ENCODE results near the gene ITPR3. TPM values are rescaled to one million over a fixed set of nuclear protein-coding genes. Genes with fewer than 3 reads are reported as not detected.

ITPR3 gene
- total RNA-seq, 1 experiment from 2014 or later: 24.4 TPM

DNA sequence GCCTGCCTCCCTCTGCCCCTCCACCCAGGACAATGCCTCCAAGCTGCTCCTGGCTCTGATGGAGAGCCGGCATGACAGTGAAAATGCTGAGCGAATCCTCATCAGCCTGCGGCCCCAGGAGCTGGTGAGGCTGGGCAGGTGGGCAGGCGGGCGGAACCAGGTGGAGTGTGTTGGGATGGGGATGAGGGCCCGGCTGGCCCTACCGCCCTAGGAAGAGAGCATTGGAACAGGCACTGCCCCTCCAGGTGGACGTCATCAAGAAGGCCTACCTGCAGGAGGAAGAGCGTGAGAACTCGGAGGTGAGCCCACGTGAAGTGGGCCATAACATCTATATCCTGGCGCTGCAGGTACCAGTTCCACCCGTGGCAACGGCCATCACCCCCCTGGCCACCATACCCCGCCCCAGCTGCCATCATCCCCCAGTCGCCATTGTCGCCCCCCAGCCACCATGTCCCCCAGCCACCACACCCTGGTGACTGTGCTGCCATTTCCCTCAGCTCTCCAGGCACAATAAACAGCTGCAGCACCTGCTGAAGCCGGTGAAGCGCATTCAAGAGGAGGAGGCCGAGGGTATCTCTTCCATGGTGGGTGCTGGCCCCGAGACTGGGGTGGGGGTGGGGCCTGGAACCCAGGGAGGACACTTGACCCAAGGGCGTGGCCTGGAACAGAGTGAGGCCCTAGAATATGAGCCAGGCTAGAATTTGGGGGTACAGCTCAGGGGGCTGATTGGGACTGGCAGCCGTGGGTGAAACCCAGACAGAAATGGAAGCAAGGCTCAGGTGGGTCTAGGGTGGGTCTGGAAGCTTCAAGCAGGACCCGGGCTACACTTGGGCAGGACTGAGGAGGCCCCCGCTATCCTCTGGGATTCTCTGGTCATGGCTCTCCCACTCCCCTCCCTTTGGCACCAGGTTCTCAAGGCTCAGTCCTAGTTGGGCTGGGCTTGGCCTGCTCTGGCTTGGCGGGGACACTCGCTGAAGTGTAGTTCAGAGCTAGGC, 66.2 kb downstream of the ITPR3 start:
- DNase-seq (ENCODE audit: low read depth): no peak

DNA sequence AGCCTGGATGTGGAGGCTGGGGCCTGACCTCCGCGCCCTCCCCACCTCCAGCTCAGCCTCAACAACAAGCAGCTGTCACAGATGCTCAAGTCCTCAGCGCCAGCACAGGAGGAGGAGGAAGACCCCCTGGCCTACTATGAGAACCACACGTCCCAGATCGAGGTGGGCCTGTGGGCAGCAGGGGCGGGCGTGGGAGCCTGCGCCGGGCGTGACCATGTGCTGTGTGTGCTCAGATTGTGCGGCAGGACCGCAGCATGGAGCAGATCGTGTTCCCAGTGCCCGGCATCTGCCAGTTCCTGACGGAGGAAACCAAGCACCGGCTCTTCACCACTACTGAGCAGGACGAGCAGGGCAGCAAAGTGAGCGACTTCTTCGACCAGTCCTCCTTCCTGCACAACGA, 66.9 kb downstream of the ITPR3 start:
- DNase-seq (ENCODE audit: low read depth): no peak

DNA sequence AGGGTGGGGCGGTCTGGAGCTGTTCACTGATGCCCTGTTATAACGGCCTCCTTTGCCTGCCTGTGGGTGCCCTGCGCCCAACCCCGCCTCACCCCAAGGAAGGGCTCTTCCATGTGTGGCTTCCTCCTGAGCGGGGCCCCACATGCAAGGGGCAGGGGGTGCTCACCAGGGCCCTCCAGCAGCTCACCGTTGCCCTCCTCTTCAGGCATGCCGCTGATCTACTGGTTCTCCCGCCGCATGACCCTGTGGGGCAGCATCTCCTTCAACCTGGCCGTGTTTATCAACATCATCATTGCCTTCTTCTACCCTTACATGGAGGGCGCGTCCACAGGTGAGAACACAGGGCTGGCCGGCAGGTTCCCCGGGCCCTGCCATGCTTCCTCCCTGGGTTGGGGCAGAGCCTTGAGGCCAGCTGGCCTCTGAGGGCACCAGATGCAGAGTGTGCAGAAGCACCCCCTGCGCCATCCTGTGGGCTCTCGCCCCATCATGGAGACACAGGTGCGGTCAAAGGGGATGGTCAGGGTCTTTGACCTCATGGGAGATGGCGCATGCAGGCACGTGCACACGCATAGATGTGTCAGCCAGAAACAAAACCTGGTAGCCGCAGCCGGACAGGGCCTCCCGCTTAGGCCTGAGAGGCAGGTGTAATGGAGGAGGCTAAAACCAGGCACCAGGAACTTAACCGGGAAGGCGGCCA, 67.5 kb downstream of the ITPR3 start:
- no peak for DNase-seq (ENCODE audit: low read depth)

DNA sequence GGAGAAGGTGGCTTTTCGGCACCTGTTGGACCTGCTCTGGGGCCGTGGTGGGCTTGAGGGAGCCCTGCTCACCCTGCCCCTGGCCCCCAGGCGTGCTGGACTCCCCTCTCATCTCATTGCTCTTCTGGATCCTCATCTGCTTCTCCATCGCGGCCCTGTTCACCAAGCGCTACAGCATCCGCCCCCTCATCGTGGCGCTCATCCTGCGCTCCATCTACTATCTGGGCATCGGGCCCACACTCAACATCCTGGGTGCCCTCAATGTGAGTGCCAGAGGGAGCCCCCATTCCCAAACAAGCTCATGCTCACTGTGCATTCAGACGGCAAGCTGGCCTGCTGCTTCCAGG, 68.0 kb downstream of the ITPR3 start:
- DNase-seq (ENCODE audit: low read depth): no peak

DNA sequence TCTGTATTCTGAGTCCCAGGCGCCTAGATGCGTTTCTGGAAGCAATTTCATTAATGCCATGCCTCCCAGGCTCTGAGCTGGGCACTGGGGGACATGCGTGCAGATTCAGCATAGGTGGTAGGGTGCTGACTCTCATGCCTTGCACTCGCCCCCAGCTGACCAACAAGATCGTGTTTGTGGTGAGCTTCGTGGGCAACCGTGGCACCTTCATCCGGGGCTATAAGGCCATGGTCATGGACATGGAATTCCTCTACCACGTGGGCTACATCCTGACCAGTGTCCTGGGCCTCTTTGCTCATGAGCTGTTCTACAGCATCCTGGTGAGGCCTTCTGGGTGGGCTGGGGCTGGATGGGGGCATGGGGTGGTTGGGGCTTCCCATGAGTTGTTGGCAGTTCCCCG, 68.8 kb downstream of the ITPR3 start:
- peak; percentile 64 for DNase-seq (ENCODE audit: low read depth)

DNA sequence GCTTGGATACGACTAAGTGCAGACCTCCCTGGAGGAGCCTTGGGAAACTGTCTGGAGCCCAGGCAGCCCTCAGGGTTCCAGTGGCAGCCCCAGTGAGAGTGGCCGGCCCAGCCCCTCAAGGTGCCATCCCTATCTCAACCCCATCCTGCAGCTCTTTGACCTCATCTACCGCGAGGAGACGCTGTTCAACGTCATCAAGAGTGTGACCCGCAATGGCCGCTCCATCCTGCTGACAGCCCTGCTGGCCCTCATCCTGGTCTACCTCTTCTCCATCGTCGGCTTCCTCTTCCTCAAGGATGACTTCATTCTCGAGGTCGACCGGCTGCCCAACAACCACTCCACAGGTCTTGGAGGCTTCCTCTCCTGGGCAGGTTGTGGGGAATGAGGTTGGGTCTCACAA, 69.6 kb downstream of the ITPR3 start:
- no peak for DNase-seq (ENCODE audit: low read depth)

DNA sequence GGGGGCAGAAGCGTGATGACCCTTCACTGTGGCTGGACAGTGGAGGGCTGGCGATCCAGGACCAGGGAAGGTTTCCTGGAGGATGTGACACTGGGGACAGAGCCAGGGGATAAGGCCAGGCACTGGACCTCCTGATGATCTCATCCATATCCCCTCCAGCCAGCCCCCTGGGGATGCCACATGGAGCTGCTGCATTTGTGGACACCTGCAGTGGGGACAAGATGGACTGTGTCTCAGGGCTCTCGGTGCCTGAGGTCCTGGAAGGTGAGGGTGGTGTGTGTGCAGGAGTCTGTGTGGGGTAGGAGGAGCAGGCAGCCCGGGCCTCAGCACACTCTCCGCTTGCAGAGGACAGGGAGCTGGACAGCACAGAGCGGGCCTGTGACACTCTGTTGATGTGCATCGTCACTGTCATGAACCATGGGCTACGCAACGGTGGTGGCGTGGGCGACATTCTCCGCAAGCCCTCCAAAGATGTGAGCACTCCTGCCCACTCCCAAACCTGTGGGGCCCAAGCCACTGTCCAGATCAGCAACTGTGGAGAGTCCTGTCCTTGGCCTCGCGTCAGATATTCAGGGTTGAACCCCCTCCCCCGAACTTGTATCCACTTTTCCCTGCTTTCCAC, 70.4 kb downstream of the ITPR3 start:
- DNase-seq (ENCODE audit: low read depth): no peak

DNA sequence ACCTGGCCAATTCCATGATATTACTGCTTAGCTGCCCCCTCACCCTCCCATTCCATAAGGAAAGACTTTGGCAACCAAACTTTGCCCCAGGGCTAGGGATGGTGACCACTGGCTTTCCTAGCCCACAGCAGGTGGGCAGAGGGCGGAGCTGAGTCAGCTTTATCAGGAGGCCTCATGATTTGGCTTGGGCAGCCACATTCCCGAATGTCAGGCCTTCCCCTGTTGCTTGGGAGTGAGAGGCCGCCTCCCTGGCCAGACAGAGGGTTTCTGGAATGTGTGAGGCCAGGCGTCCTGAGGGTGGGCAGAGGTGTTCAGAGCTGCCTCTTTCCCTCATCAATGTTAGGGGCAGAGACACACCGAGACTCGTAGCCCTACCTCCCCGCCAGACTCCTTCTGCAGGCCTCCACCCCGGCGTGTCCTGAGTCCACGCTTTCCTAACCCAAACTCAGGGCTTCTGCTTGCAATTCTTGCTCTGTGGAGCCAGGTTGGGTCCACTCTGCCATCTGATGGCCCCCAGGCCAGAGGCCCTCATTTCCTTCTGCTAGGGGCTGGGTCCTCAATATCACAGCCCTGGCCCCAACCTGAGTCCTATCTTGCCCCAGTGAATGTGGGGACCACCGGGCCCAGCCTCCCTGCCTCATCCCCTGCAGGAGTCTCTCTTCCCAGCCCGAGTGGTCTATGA, 71.1 kb downstream of the ITPR3 start:
- peak; percentile 94 for DNase-seq (ENCODE audit: low read depth)

DNA sequence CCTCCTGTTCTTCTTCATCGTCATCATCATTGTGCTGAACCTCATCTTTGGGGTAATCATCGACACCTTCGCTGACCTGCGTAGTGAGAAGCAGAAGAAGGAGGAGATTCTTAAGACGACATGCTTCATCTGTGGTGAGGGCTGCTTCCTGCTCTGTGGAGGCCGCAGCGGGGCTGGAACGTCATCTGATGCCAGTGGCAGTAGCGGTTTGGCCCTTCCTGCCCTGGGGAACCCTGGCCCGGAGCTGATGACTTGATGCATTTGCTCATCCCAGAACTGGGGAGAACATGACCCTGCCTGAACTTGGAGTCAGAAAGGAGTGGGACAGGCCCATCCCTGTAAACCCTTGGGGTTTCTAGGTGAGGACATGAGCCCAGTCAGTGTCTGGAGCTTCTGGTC, 71.6 kb downstream of the ITPR3 start:
- DNase-seq (ENCODE audit: low read depth): peak; percentile 96

DNA sequence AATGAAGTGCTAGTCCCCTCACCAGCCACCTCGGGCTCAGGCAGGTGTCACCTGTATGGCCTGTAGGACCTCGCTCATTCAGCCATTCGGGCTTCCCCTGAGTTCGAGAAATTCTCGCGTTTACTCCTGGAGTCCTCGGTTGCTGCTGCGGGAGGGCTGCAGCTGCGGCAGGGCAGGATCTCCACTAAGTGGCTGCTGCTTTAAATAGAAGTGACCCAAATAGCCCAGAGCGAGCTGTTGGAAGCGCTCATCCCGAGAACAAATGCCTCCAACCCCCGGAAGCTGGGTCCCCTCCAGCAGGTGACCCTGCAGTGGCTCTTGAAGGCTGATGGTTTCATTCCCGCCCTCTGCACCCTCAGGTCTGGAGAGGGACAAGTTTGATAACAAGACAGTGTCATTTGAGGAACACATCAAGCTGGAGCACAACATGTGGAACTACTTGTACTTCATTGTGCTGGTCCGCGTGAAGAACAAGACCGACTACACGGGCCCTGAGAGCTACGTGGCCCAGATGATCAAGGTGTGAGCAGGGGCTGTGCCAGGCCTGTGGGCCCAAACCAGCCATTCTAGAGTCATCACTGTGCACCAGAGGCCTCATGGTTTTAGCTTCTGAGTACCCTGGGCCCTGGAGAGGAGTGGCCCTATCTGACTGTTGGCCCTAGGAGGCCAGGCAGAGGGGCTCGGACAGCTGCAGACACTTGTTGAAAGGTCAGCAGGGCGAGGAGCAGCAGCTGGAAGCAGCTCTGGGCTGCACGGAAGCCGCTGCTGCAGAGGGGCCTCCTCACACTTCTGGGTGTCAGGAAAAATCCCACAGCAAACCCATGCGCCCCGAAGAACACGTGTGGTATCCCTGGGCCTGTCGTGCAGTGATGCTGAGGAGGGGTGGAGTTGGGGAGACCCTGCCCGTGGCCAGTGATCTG, 72.3 kb downstream of the ITPR3 start:
- DNase-seq (ENCODE audit: low read depth): peak; percentile 47

DNA sequence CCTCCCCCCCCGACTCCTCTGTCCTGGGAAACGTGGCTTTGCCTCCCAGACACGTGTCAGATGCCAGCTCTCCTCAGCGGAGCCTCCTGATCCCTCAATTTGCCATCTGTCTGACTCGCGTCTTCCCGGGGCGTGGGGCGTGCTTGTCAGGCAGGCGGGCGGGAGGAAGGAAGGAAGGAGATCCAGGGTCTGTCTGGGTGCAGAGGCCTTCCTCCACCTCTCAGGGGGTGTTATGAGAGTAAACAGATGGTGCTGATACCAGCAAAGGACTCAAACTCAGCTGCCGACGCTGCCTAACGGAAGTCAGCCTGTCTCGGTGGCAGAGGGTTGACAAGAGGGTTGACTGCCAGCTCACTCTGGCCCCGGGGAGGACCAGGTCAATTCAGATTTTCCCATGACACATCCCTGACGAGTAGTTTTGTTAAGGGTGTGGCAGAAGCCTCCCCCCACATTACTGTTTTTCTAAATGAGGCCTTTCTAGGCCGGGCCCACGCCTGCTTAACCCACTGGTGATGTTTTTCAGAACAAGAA, 73.3 kb downstream of the ITPR3 start:
- peak; percentile 98 for DNase-seq (ENCODE audit: low read depth)

DNA sequence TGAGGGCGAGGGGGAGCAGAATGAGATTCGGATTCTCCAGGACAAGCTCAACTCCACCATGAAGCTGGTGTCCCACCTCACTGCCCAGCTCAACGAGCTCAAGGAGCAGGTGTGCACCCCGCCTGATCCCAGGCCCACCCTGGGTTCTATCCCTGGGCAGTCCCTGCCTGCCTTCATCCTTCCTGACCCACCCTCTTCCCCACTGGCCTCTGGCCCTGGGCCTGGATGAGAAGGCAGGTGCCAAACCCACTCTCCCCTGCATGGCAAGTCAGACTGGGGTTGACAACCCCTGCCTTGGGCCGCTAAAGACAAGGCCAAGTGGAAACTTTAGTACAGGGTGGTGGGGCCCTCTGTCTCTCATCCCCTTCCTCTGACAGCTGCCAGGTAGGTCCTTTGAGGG, 73.9 kb downstream of the ITPR3 start:
- DNase-seq (ENCODE audit: low read depth): no peak

DNA sequence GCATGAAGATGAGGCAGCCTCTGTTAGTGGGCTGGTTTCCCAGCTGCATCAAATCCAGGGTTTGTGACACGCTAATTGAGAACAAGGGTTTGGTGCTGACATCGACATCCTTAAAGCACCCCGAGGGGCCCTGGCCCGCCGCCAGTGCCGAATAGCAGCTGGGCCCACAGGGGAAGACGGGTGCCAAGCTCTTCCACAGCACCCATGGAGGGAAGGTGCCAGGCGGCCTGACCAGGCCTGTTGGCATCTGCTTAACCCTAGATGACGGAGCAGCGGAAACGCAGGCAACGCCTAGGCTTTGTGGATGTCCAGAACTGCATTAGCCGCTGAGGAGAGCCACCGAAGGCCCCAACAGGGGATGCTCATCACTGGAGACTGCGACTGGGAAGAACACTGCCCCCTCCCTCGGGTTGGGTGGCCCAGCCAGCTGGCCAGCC, 74.3 kb downstream of the ITPR3 start:
- DNase-seq (ENCODE audit: low read depth): peak; percentile 79

DNA sequence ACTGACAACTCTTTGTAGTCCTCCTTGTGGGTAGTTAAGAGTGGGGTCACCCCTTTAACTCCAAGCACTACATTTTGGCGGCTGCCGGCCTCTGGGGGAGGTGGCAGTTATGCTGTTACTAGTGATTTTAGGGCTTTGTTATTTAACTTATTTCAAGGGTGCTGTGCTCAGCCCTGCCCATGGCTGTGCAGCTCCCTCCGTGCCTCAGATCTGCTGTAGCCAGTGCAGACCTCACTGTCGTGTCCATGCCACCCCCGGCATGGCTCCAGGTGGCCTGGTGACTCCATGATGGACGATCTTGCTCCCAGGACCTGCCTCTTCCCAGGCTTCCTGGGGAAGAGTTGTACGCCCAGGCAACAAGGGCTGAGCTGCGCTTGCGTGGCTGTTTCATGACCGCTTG, 75.0 kb downstream of the ITPR3 start:
- no peak for DNase-seq (ENCODE audit: low read depth)

DNA sequence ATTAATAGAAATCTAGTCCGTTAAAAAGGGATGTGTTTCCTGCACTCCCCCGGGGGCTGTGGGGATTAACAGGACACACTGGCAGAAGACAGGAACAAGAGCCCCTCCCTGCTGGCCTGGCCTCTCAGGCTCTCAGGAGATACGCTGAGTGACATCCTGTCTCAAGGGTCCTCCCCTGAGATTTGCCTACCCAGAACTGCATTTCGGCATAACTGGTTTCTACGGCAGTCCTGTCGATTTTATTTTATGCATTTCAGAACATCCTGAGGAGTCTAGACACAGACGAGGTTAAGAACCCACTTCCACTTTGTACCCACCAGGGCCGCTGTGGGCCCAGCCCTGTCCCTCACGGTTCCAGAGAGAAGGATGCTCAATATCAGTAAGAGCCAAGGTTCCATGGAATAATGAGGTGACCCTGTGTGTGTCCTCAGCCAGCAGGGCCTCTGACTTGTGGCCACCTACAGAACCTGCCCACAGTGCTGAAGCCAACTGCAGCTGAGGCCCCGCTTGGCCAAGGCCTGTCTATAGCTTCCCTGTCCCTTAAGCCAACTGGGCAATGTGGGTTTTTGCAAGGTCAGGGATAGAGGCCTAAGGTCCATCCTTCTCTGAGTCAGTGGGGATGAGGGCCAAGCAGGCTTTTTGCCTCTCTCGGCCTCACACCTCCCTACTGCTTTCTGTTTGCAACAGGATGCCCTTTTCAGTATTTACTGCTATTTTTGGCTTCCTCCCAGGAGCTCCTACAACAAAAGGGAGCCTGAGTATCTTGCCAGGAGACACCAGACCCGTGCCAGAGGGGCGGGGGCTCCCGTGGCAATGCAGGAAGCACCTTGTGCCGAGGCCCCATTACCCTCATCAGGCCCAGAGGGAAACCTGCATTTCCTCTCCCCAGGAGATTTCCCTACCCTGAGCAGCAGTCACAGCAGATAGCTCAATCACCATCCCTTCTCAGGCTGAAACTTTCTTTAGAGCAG, 75.7 kb downstream of the ITPR3 start:
- DNase-seq (ENCODE audit: low read depth): peak; percentile 94

DNA sequence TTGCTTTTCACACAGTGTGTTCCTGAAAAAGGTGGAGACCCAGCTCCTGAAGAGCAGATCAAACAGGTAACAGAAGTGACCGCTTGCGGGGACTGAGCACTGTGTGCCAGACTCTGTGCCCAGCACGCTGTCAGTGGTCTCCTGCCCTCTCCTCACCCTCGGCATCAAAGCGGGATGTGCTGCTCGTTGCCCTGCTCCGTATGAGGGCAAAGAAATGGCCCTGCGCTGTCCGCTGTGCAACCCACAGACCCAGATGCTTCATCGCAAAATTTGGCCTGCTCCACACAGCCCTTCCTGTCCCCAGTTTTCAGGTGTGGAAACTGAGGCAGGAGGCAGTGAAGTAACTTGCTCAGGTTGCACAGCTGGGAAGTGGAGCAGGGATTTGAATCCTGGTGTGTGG, 76.7 kb downstream of the ITPR3 start:
- no peak for DNase-seq (ENCODE audit: low read depth)

DNA sequence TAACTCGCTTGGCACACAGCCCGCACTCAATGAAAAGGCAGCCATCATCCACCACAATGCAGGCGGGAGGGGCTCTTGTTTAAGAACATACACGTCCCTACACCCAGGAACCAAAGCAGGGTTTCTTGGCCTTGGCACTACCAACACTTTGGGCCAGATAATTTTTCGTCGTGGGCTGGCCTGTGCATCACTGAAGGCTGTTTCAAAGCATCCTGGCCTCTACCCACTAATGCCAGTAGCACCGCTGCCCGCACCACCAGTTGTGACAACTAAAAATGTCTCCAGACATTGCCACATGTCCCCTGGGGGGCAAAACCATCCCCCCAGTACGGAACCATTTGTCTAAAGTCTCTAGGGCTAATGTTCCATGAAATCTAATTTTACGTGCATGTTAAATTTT, 77.4 kb downstream of the ITPR3 start:
- no peak for DNase-seq (ENCODE audit: low read depth)

DNA sequence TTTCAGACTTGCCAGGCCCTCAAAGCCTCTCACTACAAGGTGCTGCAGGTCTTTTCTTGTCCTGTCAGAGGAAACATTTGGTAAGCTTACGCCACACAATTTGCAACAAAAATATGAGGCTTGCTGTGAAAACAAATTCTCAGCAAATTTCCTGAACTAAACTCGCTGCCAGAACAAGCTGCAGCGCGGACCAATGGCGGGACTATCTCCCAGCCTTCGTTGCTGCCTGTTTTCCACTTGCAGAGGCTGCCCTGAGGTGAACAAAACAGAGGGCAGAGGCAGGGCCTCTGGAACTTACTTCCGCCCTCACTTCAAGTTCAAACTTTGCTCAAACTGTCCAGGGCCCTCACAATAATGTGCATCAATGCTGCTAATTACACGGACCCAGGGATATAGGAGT, 78.0 kb downstream of the ITPR3 start:
- DNase-seq (ENCODE audit: low read depth): no peak

DNA sequence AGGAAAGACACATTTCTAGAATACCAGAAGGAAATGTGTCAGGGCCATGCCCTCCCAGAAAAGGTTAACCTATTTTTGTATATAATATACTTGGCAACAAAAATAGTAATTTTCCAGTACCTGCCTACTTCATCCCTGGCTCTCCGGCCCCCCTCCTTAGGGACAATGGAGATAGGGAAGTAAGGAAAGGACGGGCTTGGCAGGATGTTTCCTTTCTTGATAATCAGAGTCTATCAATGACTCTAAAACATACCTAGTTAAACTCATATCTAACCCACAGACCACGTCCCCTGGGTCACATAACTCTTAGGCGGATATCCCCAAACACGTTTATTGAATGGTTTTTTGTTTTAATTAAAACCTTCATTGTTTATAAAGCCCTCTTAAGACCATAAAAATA, 78.6 kb downstream of the ITPR3 start:
- DNase-seq (ENCODE audit: low read depth): no peak
